OCI-LY3 (cell line): Measurements from ENCODE around the gene CRIM1.

Experiments
- H2AFZ ChIP-seq: fragments of 200-600, 300-600 bp; shearing (Covaris generic); 2 replicates; pipeline ENCODE4 v1.6.0; 2014; ENCODE audit warnings: antibody characterized with exemption, low read depth, low read length
- H3K27ac ChIP-seq: fragments of 200-600, 300-600 bp; sonication (generic); 2 replicates; pipeline ENCODE4 v1.5.1; 2014; ENCODE audit warnings: mild to moderate bottlenecking, low read length, moderate library complexity, mixed read lengths
- H3K27me3 ChIP-seq: fragments of 200-600, 300-600 bp; sonication (generic); 2 replicates; pipeline ENCODE4 v1.6.1; 2014; ENCODE audit warnings: low read depth, low read length, mixed read lengths
- H3K36me3 ChIP-seq: fragments of 200-600, 300-600 bp; sonication (generic); replicated peaks from 2 replicates; pipeline ENCODE3; 2014; ENCODE audit warnings: low read depth, low read length, mixed read lengths
- H3K4me1 ChIP-seq: fragments of 300-600, 200-600 bp; sonication (generic); 2 replicates; pipeline ENCODE4 v1.6.1; 2014; ENCODE audit warnings: low read length, mixed read lengths
- H3K4me2 ChIP-seq: fragments of 200-600, 300-600 bp; sonication (generic); 2 replicates; pipeline ENCODE4 v1.6.1; 2014; ENCODE audit warnings: low read length, mixed read lengths
- H3K4me3 ChIP-seq: fragments of 300-600, 200-600 bp; sonication (generic); 2 replicates; pipeline ENCODE4 v1.5.1; 2014; ENCODE audit warnings: antibody characterized with exemption, mild to moderate bottlenecking, low read length, moderate library complexity
- H3K79me2 ChIP-seq: fragments of 300-600, 200-600 bp; shearing (Covaris generic); 2 replicates; pipeline ENCODE4 v1.6.1; 2014; ENCODE audit warnings: mild to moderate bottlenecking, low read length, mixed read lengths
- H3K9ac ChIP-seq: fragments of 300-600, 200-600 bp; shearing (Covaris generic); 2 replicates; pipeline ENCODE4 v1.6.0; 2014; ENCODE audit warnings: mild to moderate bottlenecking, low read length, moderate library complexity
- H3K9me3 ChIP-seq: fragments of 200-600, 300-600 bp; shearing (Covaris generic); 2 replicates; pipeline ENCODE4 v1.6.1; 2014; ENCODE audit warnings: low read length, mixed read lengths; ENCODE audit not compliant: insufficient read depth
- H4K20me1 ChIP-seq: fragments of 200-600, 300-600 bp; sonication (generic); 2 replicates; pipeline ENCODE4 v1.6.1; 2016; ENCODE audit warnings: low read length, mixed read lengths; ENCODE audit not compliant: insufficient read depth
- CTCF ChIP-seq: fragments of 200-600, 300-600 bp; sonication (generic); IDR thresholded peaks from 2 replicates; pipeline ENCODE4 v1.5.1; 2014; ENCODE audit warnings: antibody characterized with exemption, low read length, low read depth
- EZH2phosphoT487 ChIP-seq: fragments of 200-600 bp; shearing (Covaris generic); IDR thresholded peaks from 2 replicates; pipeline ENCODE4 v1.6.1; 2018; ENCODE audit warnings: antibody characterized with exemption, mixed run types, low read depth

Gene CRIM1

GRCh38 chr2:36586672-36587071 lies 231.1 kb downstream of the CRIM1 start:
- Histone ChIP-seq H3K27ac (no peak overlapping the region), H2AFZ (no peak overlapping the region), H4K20me1 (peaks cover 9% of the 10 kb centered on the region), H3K9me3 (no peaks in the 10 kb centered on the region), H3K4me2 (no peak overlapping the region), H3K4me1 (no peaks in the 10 kb centered on the region), H3K4me3 (no peak overlapping the region), H3K27me3 (no peaks in the 10 kb centered on the region), H3K79me2 (peaks cover 7% of the 10 kb centered on the region), H3K9ac (no peak overlapping the region), H3K36me3 (peaks cover 39% of the 10 kb centered on the region)
- no peak for TF ChIP-seq CTCF
- no peak for TF ChIP-seq EZH2phosphoT487

- Histone ChIP-seq H2AFZ (no peak overlapping the region), H3K79me2 (peaks cover 8% of the 10 kb centered on the region), H3K4me3 (no peak overlapping the region), H3K9ac (no peak overlapping the region), H3K36me3 (peaks cover 39% of the 10 kb centered on the region), H4K20me1 (peaks cover 11% of the 10 kb centered on the region), H3K27ac (no peak overlapping the region), H3K4me2 (no peak overlapping the region), H3K27me3 (no peaks in the 10 kb centered on the region), H3K4me1 (no peaks in the 10 kb centered on the region), H3K9me3 (no peaks in the 10 kb centered on the region)
- TF ChIP-seq EZH2phosphoT487, result no peak
- no peak for TF ChIP-seq CTCF
These were observed 231.5 kb downstream of the CRIM1 start for GRCh38 chr2:36587101-36587500.

- Histone ChIP-seq H3K9ac (no peak overlapping the region), H3K27ac (no peak overlapping the region), H3K4me2 (no peak overlapping the region), H3K4me1 (no peaks in the 10 kb centered on the region), H4K20me1 (peaks cover 11% of the 10 kb centered on the region), H3K27me3 (no peaks in the 10 kb centered on the region), H3K4me3 (no peak overlapping the region), H2AFZ (no peak overlapping the region), H3K36me3 (peaks cover 35% of the 10 kb centered on the region), H3K79me2 (peaks cover 8% of the 10 kb centered on the region), H3K9me3 (no peaks in the 10 kb centered on the region)
- no peak for TF ChIP-seq EZH2phosphoT487
- TF ChIP-seq CTCF, result no peak
These were observed 232.0 kb downstream of the CRIM1 start for GRCh38 chr2:36587556-36587955.

GRCh38 chr2:36589230-36589630 lies 233.7 kb downstream of the CRIM1 start:
- no peak for TF ChIP-seq EZH2phosphoT487
- no peak for TF ChIP-seq CTCF
- H3K79me2 ChIP-seq, result peaks cover 8% of the 10 kb centered on the region
- no peaks in the 10 kb centered on the region for H3K4me1 ChIP-seq
- peaks cover 21% of the 10 kb centered on the region for H3K36me3 ChIP-seq
- no peak overlapping the region for H3K4me3 ChIP-seq
- H3K9me3 ChIP-seq, result no peaks in the 10 kb centered on the region
- peaks cover 11% of the 10 kb centered on the region for H4K20me1 ChIP-seq
- no peaks in the 10 kb centered on the region for H3K27me3 ChIP-seq
- no peak overlapping the region for H3K27ac ChIP-seq
- H3K9ac ChIP-seq, result no peak overlapping the region
- no peak overlapping the region for H2AFZ ChIP-seq
- H3K4me2 ChIP-seq, result no peak overlapping the region
